HAP-1 (cell line): ENCODE measurements around the gene GPR142.

Source experiments
- DNase-seq, 2 experiments: peaks; one replicate each; pipeline ENCODE4 v3.0.0-alpha.2; 2016 to 2020; ENCODE audit warnings: low spot score in 2 of 2
- H3K27me3 ChIP-seq: fragments of 250-450 bp; sonication (Bioruptor Pico); 2 replicates; pipeline ENCODE4 v1.5.1; 2020; ENCODE audit warnings: low read depth, mild to moderate bottlenecking, moderate library complexity
- H3K36me3 ChIP-seq: fragments of 250-450 bp; sonication (Bioruptor Pico); replicated peaks from 2 replicates; pipeline ENCODE4 v1.5.1; 2020; ENCODE audit warnings: mild to moderate bottlenecking
- H3K4me1 ChIP-seq: fragments of 250-450 bp; sonication (Bioruptor Pico); 2 replicates; pipeline ENCODE4 v1.5.1; 2020; ENCODE audit warnings: mild to moderate bottlenecking
- H3K4me3 ChIP-seq: fragments of 250-450 bp; sonication (Bioruptor Pico); 2 replicates; pipeline ENCODE4 v1.5.1; 2020; ENCODE audit warnings: mild to moderate bottlenecking, moderate library complexity
- H3K9me3 ChIP-seq: fragments of 250-450 bp; sonication (Bioruptor Pico); 2 replicates; pipeline ENCODE4 v1.5.1; 2020; ENCODE audit warnings: mild to moderate bottlenecking, moderate library complexity
- in situ Hi-C: fragments of 300-500 bp; cut with MboI; formaldehyde crosslinking; loops from 3 replicates; pipeline ENCODE4 v1.14.3; 2020; ENCODE audit warnings: low sequenced_read_pairs, inconsistent platforms, mixed read lengths

Gene GPR142, protein sequence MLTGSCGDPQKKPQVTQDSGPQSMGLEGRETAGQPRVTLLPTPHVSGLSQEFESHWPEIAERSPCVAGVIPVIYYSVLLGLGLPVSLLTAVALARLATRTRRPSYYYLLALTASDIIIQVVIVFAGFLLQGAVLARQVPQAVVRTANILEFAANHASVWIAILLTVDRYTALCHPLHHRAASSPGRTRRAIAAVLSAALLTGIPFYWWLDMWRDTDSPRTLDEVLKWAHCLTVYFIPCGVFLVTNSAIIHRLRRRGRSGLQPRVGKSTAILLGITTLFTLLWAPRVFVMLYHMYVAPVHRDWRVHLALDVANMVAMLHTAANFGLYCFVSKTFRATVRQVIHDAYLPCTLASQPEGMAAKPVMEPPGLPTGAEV

DNA sequence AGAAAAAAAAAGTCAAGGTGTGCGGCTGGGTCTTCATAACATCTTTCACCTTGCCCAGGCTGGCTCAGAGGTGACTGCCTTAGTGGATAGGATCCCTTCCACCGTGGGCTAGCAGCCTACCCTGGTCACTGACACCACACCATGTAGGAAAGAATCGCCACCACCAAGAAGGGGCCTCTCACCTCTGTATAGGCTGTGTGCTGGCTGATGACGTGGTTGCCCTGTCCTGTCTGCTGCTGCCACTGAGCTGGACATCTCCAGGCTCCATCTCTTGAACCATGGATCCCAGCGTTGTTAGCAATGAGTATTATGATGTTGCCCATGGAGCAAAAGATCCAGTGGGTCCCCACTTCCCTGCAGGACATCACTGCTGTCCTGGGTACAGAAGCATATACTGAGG lies at the start of gene GPR142:
Gene GPR142 (plus strand): TSS at position 301 of the 400 bp plus-strand sequence. CDS start 2,035 bp downstream, outside the sequence.
- Histone ChIP-seq H3K4me3 (no peak within 1 kb of the TSS), H3K4me1 (no peaks in the 10 kb centered on the region), H3K36me3 (no peaks in the 10 kb centered on the region), H3K27me3 (0 out of 2 replicates have a peak, but pooled peaks cover 3% of the 10 kb centered on the region), H3K9me3 (no peaks in the 10 kb centered on the region)
- in situ Hi-C loops: no loop called here
- no peak for DNase-seq

DNA sequence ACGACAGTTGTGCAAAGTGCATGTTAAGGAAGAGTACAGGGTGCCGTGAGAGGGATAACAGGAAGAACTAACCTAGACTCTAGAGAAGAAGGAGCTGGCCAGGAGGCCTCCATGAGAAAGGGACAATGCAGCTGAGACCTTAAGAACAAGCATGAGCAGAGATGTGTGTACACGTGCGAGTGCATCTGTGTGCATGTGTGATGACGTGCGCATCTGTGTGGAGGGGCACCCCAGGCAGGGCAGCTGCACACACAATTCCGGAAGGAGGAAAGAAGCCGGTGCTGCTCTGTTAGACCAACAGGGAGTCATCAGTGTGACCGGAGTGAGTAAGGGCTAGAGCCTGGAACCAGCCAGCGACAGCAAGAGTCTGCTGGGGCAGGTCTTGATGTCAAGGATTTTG lies 48.9 kb upstream of the GPR142 start:
- Histone ChIP-seq H3K9me3 (no peaks in the 10 kb centered on the region), H3K36me3 (no peaks in the 10 kb centered on the region), H3K27me3 (no peaks in the 10 kb centered on the region; the same call in 1 of the 2 replicates), H3K4me1 (no peaks in the 10 kb centered on the region), H3K4me3 (no peak overlapping the region)
- in situ Hi-C loops: no loop called here
- no peak for DNase-seq

DNA sequence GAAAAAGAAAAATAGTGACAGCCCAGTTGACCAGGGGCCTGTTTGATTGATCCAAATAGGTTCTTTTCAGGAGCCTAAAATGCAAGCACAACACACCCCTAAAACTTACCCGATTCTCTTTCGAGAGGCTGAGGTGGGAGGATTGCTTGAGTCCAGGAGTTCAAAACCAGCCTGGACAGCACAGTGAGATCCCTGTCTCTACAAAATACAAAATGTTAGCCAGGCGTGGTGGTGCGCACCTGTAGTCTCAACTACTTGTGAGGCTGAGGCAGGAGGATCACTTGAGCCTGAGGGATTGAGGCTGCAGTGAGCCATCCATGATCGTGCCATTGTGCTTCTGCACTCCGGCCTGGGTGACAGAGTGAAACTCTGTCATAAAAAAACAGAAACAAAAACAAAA lies 42.8 kb upstream of the GPR142 start:
- no peak for DNase-seq
- Histone ChIP-seq H3K36me3 (no peaks in the 10 kb centered on the region), H3K4me1 (no peaks in the 10 kb centered on the region), H3K4me3 (no peak overlapping the region), H3K27me3 (no peaks in the 10 kb centered on the region; the same call in 1 of the 2 replicates), H3K9me3 (no peaks in the 10 kb centered on the region)
- in situ Hi-C loops: no loop called here

DNA sequence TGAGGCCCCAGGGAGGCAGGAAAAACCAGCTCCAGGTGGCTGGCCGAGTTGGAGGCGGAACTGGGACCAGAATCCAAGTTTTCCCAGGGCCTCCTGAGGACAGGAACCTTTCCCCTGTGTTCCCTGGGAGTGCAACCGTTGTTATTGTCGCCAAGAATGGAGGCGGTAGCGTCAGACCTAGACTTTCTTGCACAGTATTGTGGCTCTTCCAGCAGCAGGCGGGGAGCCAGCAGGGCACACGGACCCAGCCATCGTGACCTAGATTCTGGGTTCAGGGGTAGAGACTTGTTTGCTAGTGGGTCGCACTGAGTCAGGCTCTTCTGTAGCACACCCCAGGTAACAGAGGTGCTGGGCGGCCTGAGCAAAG lies 41.9 kb upstream of the GPR142 start:
- no peaks in the 10 kb centered on the region for H3K4me1 ChIP-seq
- H3K36me3 ChIP-seq: no peaks in the 10 kb centered on the region
- H3K4me3 ChIP-seq: no peak overlapping the region
- no peaks in the 10 kb centered on the region for H3K9me3 ChIP-seq
- no peak for DNase-seq
- no peaks in the 10 kb centered on the region; the same call in 1 of the 2 replicates for H3K27me3 ChIP-seq
- in situ Hi-C loops: no loop called here

DNA sequence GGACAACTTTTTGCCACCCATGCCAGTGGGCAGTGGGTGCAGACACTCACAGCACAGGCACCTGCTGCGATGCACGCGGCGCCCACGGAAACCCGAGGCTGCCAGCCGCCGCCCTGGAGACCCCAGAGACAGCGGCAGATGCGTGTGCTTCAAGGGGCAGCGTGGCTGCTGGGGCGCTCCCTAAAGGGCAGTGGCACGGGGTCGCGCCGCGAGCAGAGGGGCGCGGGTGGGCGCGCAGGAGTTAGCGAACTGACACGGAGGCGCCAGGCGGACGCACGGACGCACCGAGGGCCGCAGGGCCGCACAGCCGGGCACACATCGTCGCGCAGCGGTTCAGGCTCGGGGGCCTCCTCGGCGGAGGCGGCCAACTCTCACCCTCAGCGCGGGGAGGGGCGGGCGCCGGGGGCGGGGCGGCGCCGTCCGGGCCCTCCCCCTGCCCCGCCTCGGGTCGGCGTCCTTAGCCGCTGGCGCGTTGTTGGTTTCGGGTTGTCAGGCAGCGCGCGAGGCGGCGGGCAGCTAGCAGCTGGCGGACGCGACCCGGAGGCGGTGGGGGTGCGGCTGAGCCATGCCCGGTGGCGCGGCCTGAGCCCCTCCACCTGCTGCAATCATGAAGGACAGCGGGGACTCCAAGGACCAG lies 41.4 kb upstream of the GPR142 start, which contains the start of gene KIF19:
Gene KIF19 (plus strand): TSS at position 484 of the 637 bp plus-strand sequence. CDS start 124 bp downstream, at position 608.
- peak; percentile 27 to 67 for DNase-seq
- H3K27me3 ChIP-seq: no peaks in the 10 kb centered on the region
- no peaks in the 10 kb centered on the region for H3K9me3 ChIP-seq
- no peaks in the 10 kb centered on the region for H3K36me3 ChIP-seq
- in situ Hi-C loops: no loop called here
- H3K4me1 ChIP-seq: no peaks in the 10 kb centered on the region
- H3K4me3 ChIP-seq: peak within 1 kb of the TSS; percentile 20

DNA sequence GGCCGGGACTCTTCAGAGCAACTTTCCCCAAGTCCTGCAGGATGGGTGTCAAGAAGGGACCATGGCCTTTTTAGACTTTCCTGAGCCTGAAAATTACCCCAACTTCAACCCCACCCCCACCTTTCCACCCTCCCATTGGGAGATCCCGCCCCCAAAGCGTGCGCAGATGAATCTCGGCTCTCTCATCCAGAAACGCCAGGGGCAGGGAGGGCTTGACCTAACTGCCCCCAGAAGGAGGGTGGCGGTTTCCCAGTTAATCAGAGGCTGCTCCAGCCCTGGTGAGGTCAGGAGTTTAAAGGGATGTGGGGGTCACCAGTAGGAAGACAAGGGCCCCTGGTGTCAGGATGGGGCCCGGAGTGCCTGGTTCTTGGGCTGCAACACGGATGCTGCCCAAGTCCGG lies 40.8 kb upstream of the GPR142 start:
- Histone ChIP-seq H3K4me3 (peak overlapping the region; percentile 20), H3K27me3 (no peaks in the 10 kb centered on the region), H3K9me3 (no peaks in the 10 kb centered on the region), H3K36me3 (no peaks in the 10 kb centered on the region), H3K4me1 (no peaks in the 10 kb centered on the region)
- in situ Hi-C loops: no loop called here
- peak in 1 of 2 experiments; percentile 17 for DNase-seq

DNA sequence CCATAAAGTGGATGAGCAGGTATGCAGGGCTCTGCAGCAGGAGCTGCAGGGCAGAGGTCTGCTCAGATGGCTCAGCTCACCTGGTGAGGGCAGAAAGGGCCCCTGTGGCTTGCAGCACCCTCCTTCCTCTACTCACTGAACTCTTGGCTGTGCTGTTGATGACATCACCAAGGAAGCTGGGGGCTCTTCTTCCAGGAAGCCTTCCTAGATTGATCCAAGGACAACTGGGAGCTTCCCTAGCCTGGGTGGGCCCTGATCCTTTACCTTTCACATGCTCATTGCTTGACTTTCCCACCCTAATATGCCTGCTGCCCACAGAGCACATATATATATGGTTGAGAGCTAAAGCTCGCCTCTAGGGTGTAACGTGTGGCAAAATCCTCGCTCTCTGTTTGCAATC lies 38.8 kb upstream of the GPR142 start:
- no peaks in the 10 kb centered on the region for H3K36me3 ChIP-seq
- no peaks in the 10 kb centered on the region for H3K9me3 ChIP-seq
- no peaks in the 10 kb centered on the region for H3K4me1 ChIP-seq
- no peak for DNase-seq
- no peaks in the 10 kb centered on the region for H3K27me3 ChIP-seq
- in situ Hi-C loops: no loop called here
- no peak overlapping the region for H3K4me3 ChIP-seq

DNA sequence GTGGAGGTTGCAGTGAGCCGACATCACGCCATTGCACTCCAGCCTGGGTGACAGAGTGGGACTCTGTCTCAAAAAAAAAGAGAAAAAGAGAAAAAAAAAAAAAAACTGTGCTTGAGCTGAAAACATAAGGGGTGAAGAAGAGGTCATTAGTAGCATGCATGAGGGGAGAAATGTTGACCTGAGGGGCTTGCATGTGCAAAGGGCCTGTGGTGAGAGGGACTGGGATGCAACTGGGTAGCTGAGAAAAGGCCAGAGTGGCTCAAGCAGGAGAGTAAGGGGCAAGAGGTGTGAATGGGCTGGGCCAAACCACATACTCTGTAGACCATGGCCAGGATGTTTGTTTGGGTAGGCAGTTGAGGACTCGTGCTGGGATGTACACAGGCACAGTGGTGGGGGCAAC lies 37.9 kb upstream of the GPR142 start:
- no peak for DNase-seq
- no peak overlapping the region for H3K4me3 ChIP-seq
- no peaks in the 10 kb centered on the region for H3K4me1 ChIP-seq
- in situ Hi-C loops: no loop called here
- no peaks in the 10 kb centered on the region for H3K27me3 ChIP-seq
- no peaks in the 10 kb centered on the region for H3K9me3 ChIP-seq
- no peaks in the 10 kb centered on the region for H3K36me3 ChIP-seq

DNA sequence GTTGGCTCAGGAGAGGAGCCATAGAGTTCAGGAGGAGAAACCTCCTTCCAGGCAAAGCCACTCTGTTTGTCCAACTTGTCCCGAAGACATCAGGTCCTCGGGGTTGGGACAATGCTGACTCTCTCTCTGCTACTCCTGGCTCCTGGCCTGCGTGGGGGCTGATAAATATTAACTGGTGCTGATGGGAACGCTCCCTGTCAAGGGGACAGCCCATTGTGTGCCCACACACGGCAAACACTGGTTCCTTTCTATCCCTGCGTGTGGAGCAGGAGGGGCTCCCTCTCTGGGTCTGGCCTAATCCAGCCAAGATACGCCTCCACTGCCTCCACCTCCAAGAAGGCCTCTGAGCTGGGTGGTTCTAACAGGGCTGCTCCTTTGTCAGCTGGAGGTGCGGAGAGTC lies 36.9 kb upstream of the GPR142 start:
- in situ Hi-C loops: no loop called here
- Histone ChIP-seq H3K4me3 (no peak overlapping the region), H3K27me3 (no peaks in the 10 kb centered on the region), H3K9me3 (no peaks in the 10 kb centered on the region), H3K4me1 (no peaks in the 10 kb centered on the region), H3K36me3 (no peaks in the 10 kb centered on the region)
- no peak for DNase-seq

DNA sequence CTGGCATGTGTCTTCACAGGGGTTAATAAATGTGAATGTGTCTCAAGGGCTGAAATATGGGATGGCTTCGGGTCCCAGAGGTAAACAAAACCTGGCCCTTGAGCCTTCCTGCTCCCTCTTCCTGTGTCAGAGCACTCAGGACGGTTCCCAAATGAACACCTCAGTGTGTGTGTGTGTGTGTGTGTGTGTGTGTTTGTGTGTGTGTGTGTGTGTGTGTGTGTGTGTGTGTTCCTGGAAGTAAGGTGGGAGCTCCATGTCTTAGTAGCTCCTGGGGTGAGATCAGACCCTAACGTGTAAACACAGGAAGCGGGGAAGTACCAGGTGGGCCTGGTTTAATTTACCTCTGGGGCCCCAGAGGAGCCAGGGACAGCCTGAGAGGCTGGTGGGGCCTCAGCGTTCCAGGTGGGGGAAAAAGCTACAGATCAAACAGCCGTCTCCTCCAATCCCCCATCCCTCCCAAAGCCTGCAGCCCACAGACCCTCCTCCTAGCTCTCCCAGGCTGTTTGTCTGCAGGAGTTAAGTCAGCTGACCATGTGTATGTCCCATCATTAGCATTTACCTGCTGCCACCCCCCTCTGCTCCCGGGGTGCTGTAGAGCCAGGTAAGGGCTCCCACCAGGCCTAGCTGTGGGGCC lies 35.2 kb upstream of the GPR142 start:
- H3K27me3 ChIP-seq: no peaks in the 10 kb centered on the region
- H3K4me1 ChIP-seq: no peaks in the 10 kb centered on the region
- H3K4me3 ChIP-seq: no peak overlapping the region
- no peaks in the 10 kb centered on the region for H3K9me3 ChIP-seq
- H3K36me3 ChIP-seq: no peaks in the 10 kb centered on the region
- no peak for DNase-seq
- in situ Hi-C loops: no loop called here

DNA sequence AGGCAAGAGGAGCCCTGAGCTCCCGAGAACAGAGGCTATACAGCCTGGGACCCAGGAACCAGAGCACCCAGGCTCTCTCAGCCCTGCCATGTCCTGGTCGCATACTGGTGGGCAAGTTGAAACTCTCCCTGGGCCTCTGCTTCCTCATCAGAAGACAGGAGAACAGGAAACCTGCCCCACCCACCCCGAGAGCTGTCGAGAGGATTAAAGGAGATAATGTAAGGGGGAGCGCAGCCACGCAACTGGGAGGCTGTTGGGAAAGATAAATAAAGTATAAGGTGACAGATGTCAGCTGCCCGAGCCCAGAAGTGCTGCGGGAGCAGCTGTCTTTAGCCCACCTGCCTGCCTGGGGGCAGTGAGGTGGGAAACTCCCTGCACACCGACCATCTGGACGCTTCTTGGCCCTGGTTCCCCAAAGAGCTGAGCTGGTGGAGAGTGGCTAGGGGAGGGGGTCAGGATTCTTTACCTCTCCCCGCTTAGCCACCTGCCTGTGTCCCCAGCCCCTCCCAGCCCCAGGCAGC lies 34.5 kb upstream of the GPR142 start:
- Histone ChIP-seq H3K9me3 (no peaks in the 10 kb centered on the region), H3K36me3 (no peaks in the 10 kb centered on the region), H3K4me3 (no peak overlapping the region), H3K4me1 (no peaks in the 10 kb centered on the region), H3K27me3 (no peaks in the 10 kb centered on the region)
- peak in 1 of 2 experiments; percentile 38 for DNase-seq
- in situ Hi-C loops: no loop called here

DNA sequence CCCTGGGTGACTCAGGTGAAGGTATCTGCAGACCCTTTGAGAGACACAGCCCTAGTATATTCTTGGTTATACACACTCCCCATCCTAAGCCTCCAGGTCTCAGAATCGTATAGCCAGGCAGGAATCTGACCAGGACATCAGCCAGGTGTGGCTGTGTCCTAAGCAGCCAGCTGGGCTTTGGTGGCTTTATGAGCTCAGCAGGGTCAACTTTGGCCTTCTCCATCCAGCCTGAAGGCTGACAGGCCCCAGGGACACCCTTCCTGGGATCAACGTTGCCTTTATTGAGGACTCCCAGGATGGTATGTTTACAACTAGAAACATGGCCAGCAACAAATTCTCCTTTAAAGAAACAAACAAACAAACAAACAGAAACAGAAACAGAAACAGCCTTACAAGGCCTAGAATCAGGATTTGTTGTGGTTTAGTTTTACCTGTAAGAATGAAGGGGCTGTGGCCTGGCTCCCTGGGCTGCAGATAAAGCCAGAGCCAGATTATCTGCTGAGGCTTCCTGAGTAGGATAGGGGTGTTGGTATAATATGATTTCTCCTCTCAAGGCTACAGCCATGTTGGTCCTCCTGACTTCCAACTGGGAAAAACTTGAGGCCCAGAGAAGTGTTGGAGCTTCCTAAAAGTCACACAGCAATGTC lies 32.8 kb upstream of the GPR142 start:
- Histone ChIP-seq H3K4me1 (no peaks in the 10 kb centered on the region), H3K27me3 (no peaks in the 10 kb centered on the region), H3K36me3 (no peaks in the 10 kb centered on the region), H3K4me3 (no peak overlapping the region), H3K9me3 (no peaks in the 10 kb centered on the region)
- in situ Hi-C loops: no loop called here
- no peak for DNase-seq

DNA sequence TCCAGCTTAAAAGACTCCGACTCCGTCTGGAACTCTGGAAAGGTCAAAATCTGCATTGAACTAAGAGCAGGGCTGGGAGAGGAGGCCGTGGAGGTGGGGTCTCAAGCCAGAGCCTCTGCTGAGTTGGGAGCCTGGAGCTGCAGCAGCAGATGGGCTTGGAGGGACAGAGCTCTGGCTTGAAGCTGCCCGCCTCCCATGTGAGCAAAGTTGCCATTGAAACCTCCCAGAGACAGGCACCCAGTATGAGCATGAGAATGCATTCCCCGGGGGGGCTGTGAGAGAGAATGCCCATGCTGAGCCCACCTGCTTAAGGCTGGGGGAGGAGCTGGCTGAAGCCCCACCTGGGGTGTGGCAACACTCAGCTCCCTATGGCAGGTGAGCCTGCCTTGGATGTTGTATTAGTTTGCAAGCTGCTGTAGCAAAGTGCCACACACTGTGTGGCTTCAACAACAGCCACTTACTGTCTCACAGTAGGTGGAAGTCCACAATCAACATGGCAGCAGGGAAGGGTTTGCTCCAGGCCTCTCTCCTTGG lies 31.7 kb upstream of the GPR142 start:
- H3K9me3 ChIP-seq: no peaks in the 10 kb centered on the region
- no peak for DNase-seq
- H3K4me3 ChIP-seq: no peak overlapping the region
- in situ Hi-C loops: no loop called here
- H3K4me1 ChIP-seq: no peaks in the 10 kb centered on the region
- no peaks in the 10 kb centered on the region for H3K27me3 ChIP-seq
- H3K36me3 ChIP-seq: no peaks in the 10 kb centered on the region
